AG08395 (cell line): ENCODE measurements around the gene OGDH.
"Not testable (repeated sequence)": the region's sequence is repeated elsewhere in the genome, so short reads cannot be mapped to it uniquely, and the experiment has no call there.

ENCODE experiments used
- DNase-seq: peaks from one replicate; pipeline ENCODE4 v3.0.0; 2012; ENCODE audit warnings: mixed read lengths, low spot score

The OGDH gene

GRCh38 chr7:44580945-44581878, 25.2 kb upstream of the OGDH start:
- no peak for DNase-seq

- peak; percentile 100 for DNase-seq
Measured at GRCh38 chr7:44581879-44582603, 24.4 kb upstream of the OGDH start, which contains the start of gene TMED4. TSS of gene TMED4 (minus strand) at chr7:44582231. CDS start at chr7:44582206, 25 bp downstream.

DNA sequence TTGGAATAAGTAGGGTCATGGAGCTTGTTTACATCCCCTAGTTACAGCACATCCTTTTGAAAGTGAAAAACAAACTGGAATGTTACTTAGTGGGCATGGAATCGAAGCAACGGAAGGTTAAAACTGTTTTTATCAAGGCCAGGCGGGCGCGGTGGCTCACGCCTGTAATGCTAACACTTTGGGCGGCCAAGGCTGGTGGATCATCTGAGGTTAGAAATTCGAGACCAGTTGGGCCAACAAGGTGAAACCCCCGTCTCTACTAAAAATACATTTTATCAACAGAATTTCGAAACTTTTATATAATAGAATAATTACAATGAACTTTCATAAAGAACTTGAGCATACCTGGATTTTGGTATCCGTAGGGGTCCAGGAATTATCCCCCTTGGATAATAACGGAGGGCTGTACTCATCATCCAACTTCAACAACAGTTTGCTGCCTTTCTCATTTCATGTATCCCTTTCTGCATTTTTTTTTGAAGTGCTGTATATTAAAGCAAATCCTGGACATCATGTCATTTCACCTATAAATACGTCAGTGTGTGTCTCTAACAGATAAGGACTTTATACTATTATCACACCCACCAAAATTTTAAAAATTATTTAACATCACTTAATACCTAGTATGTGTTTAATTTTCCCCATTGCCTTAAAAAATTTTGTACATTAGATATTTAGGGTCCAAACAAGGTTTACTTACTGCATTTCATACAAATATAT, 23.1 kb upstream of the OGDH start:
- DNase-seq: no peak

DNA sequence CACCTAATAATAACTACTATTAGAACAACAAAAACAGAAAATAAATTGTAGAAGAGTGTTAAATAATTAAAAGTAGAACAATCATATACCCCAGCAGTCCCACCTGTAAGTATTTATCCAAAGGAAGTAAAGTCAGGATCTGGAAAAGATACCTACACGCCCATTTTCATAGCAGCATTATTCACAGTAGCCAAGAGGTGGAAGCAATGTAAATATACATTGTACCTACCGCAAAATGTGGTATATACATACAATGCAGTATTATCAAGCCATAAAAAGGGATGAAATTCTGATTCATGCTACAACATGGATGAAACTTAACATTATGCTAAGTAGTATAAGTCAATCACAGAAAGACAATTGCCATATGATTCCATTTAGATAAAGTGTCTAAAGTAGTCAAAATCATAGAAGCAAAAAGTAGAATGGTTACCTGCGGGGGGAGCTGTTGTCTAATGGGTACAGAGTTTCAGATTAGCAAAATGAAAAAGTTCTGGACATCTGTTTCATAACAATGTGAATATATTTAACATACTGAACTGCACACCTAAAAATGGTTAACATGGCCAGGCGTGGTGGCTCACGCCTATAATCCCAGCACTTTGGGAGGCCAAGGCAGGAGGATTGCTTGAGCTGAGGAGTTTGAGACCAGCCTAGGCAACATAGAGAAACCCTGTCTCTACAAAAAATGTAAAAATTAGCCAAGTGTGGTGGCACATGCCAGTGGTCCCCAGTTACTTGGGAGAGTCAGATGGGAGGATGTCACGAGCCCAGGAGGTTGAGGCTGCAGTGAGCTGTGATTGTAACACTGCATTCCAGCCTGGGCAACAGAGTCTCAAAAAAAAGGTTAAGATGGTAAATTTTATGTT, 18.4 kb upstream of the OGDH start:
- peak; percentile 14 for DNase-seq

GRCh38 chr7:44590910-44591309, 15.5 kb upstream of the OGDH start:
- DNase-seq: no peak

GRCh38 chr7:44595934-44596635, 10.3 kb upstream of the OGDH start:
- DNase-seq: no peak

DNA sequence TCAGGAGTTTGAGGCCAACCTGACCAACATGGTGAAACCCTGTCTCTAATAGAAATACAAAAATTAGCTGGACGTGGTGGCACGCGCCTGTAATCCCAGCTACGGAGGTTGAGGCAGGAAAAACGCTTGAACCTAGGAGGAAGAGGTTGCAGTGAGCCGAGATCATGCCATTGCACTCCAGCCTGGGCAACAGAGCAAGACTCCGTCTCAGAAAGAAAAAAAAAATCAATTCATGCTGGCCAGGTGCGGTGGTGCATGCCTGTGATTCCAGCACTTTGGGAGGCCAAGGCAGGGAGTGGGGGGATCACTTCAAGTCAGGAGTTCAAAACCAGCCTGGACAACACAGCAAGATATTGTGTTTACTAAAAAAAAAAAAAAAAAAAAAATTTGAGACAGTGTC, 9.2 kb upstream of the OGDH start:
- DNase-seq: not testable (repeated sequence)

- DNase-seq: no peak
Measured at GRCh38 chr7:44599222-44599621, 7.2 kb upstream of the OGDH start.

GRCh38 chr7:44602576-44602910, 3.9 kb upstream of the OGDH start:
- DNase-seq: no peak

GRCh38 chr7:44603193-44603592, 3.2 kb upstream of the OGDH start:
- no peak for DNase-seq

DNA sequence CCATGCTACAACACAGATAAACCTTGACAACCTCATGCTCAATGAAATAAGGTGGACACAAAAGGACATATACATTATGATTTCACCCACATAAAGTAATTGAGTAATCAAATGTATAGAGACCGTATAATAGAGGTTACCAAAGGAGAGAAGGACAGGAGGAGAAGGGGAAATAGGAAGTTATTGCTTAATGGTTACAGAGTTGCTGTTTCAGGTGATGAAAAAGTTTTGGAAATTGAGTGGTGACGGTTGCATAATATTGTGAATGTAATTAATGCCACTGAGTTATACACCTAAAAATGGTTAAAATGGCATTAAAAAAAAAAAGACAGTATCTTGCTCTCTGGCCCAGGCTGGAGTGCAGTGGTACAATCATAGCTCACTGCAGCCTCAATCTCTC, 1.5 kb upstream of the OGDH start:
- DNase-seq: no peak

DNA sequence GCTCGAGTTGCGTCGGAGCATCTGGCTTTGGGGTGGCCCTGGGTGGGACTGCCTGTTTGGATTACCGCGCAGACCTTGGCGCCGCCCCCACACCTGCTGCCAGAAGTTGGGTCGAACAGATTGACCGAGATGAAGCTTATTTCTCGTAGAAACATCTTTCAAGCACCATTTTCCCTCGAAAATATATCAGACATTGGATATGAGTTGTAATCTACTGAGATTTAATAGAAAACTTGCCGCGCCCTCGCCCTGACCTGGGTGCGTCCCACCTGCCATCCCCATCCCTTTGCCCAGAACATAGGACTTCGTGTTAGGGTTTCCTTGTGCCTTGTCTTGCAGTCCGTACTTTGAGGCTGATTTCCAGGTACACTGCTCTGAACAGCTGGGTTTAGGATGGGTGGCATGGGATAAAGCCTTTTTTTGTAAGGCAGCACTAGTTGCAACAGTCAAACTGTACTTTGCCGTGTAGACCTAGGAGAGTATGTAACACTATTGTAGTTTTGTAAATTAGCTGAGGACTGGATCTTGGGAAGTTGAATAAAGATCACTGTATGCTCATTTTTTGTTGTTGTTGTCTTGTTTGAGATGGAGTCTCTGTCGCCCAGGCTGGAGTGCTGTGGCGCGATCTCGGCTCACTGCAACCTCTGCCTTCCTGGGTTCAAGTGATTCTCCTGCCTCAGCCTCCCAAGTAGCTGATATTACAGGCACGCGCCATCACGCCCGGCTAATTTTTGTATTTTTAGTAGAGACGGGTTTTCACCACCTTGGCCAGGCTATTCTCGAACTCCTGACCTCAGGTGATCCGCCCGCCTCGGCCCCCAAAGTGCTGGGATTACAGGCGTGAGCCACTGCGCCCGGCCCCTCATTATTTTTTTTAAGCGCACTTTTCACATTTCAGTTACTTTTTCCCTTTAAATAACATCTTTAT, 978 bp downstream of the OGDH start:
- DNase-seq: no peak

- DNase-seq: peak; percentile 47
Measured at GRCh38 chr7:44608916-44609648, 2.7 kb downstream of the OGDH start.

DNA sequence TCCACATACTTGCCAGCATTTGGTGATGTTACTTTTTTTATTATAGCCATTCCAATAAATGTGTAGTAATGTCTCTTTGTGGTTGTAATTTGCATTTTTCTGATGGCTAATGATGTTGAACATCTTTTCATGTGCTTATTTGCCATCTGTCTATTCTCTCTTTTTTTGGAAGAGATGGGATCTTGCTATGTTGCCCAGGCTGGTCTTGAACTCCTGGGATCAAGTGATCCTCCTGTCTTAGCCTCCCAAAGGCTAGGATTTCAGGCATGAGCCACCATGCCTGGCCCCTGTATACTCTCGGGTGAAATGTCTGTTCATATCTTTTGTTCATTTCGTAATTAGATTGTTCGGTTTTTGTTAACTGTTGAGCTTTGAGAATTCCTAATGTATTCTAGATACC, 3.4 kb downstream of the OGDH start:
- no peak for DNase-seq

GRCh38 chr7:44615149-44615611, 8.8 kb downstream of the OGDH start:
- DNase-seq: no peak

- no peak for DNase-seq
Measured at GRCh38 chr7:44615793-44616192, 9.4 kb downstream of the OGDH start.

- no peak for DNase-seq
Measured at GRCh38 chr7:44616545-44616944, 10.1 kb downstream of the OGDH start.

GRCh38 chr7:44617225-44617890, 10.9 kb downstream of the OGDH start:
- peak; percentile 71 for DNase-seq
